Measurements from ENCODE around the gene RPL15. TPM values are rescaled to one million over a fixed set of nuclear protein-coding genes. Genes with fewer than 3 reads are reported as not detected.

The RPL15 gene
- polyA plus RNA-seq, 2 of the 4 experiments (the other 2 are of a cell fraction) = 2,178 to 2,933 TPM

GRCh38 chr3:23913873-23914743 lies 2.8 kb upstream of the RPL15 start:
- FAIRE-seq (no peak), DNase-seq (ENCODE audit: low read depth in 1 of 2, low spot score in 1 of 2) (no peak), ATAC-seq (no peak)
- peaks cover 27% of the 10 kb centered on the region for H3K4me1 ChIP-seq
- CTCF ChIA-PET = interaction anchor here (0.6 kb wide), 1 partner anchor 208 kb away, joined by 3 read pairs; no protein-coding TSS in a partner anchor
- H3K4me3 ChIP-seq = no peak overlapping the region
- H3K27ac ChIP-seq = no peak overlapping the region
- POLR2A ChIA-PET = interaction anchor here (0.7 kb wide), 1 partner anchor 66 kb away, joined by 4 read pairs; no protein-coding TSS in a partner anchor
- H3K4me2 ChIP-seq = peak overlapping the region; percentile 15; the same call in 1 of the 3 replicates
- H3K9me3 ChIP-seq = no peaks in the 10 kb centered on the region
- TF ChIP-seq ZC3H11A (IDR thresholded peaks at IDR 0.05) = no peak
- peak; percentile 22 for TF ChIP-seq MAFK (IDR thresholded peaks at IDR 0.05; ENCODE audit: partially characterized antibody)
- 77% methylated on average over 3 of the region's 3 CpGs for WGBS (ENCODE audit: missing lambda C conversion rate)

DNA sequence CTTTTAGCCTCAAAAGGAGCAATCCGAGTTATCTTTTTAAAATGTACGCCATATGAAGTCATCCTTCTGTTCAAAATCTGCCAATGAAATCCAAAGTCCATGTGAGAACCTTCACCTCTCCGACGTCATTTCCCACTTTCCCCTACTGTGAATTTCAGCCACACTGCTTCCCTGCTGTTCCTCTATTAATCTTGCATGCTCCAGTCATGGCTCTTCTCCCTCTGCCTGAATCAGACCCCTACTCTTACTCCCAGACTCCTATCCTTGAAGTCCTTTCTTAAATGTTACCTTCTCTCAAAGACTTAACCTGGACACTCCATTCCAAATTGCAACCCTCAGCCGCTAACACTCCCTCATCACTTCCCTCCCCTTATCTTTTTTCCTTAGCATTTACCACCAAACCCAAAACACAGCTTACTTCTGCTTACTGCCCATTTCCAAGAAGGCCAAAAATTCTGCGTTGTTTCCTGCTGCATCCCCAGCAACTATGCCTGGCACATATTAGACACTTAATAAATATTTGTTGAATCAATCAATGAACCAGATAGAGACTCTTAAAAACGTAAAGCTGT lies 1.3 kb upstream of the RPL15 start:
- DNase-seq (ENCODE audit: low read depth in 1 of 2, low spot score in 1 of 2) (no peak), ATAC-seq (no peak), FAIRE-seq (no peak)
- peak overlapping the region; percentile 79 to 99; a peak in 4 of 6 replicates for H3K27ac ChIP-seq
- H3K4me3 ChIP-seq = peak overlapping the region; percentile 91
- H3K4me1 ChIP-seq = peaks cover 41% of the 10 kb centered on the region
- H3K9me3 ChIP-seq = no peaks in the 10 kb centered on the region
- TF ChIP-seq FOSB (CRISPR knock-in tag; IDR thresholded peaks at IDR 0.05) (no peak), PHF8 (IDR thresholded peaks at IDR 0.05; ENCODE audit: borderline replicate concordance, low read depth) (no peak), ESRRA (IDR thresholded peaks at IDR 0.05; ENCODE audit: borderline replicate concordance, low read length) (no peak), BHLHE40 (IDR thresholded peaks at IDR 0.05; ENCODE audit: low read depth, low read length) (no peak), CBX2 (IDR thresholded peaks at IDR 0.05; ENCODE audit: borderline replicate concordance, low read depth) (no peak), POLR2A (IDR thresholded peaks at IDR 0.05; ENCODE audit: low read length) (no peak), HMGXB4 (CRISPR knock-in tag; IDR thresholded peaks at IDR 0.05; ENCODE audit: borderline replicate concordance) (no peak), HOXA7 (CRISPR knock-in tag; IDR thresholded peaks at IDR 0.05) (no peak)
- TF ChIP-seq, protein P1, sequence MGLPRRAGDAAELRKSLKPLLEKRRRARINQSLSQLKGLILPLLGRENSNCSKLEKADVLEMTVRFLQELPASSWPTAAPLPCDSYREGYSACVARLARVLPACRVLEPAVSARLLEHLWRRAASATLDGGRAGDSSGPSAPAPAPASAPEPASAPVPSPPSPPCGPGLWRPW (IDR thresholded peaks at IDR 0.05) = no peak
- TF ChIP-seq, protein P2, sequence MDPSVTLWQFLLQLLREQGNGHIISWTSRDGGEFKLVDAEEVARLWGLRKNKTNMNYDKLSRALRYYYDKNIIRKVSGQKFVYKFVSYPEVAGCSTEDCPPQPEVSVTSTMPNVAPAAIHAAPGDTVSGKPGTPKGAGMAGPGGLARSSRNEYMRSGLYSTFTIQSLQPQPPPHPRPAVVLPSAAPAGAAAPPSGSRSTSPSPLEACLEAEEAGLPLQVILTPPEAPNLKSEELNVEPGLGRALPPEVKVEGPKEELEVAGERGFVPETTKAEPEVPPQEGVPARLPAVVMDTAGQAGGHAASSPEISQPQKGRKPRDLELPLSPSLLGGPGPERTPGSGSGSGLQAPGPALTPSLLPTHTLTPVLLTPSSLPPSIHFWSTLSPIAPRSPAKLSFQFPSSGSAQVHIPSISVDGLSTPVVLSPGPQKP (IDR thresholded peaks at IDR 0.05; ENCODE audit: low read depth, low read length) = no peak
- peak overlapping the region; percentile 87 for H3K4me2 ChIP-seq
- WGBS (ENCODE audit: missing lambda C conversion rate) = 72% methylated on average over 7 of the region's 7 CpGs
- ChIA-PET POLR2A (interaction anchor here (0.6 to 2.2 kb wide), 3 partner anchors 10 to 82 kb away, joined by 7 to 49 read pairs (median 13); no protein-coding TSS in a partner anchor), CTCF (interaction anchor here (1.4 to 3.2 kb wide), 2 partner anchors 27 to 43 kb away, joined by 3 to 7 read pairs; no protein-coding TSS in a partner anchor)

DNA sequence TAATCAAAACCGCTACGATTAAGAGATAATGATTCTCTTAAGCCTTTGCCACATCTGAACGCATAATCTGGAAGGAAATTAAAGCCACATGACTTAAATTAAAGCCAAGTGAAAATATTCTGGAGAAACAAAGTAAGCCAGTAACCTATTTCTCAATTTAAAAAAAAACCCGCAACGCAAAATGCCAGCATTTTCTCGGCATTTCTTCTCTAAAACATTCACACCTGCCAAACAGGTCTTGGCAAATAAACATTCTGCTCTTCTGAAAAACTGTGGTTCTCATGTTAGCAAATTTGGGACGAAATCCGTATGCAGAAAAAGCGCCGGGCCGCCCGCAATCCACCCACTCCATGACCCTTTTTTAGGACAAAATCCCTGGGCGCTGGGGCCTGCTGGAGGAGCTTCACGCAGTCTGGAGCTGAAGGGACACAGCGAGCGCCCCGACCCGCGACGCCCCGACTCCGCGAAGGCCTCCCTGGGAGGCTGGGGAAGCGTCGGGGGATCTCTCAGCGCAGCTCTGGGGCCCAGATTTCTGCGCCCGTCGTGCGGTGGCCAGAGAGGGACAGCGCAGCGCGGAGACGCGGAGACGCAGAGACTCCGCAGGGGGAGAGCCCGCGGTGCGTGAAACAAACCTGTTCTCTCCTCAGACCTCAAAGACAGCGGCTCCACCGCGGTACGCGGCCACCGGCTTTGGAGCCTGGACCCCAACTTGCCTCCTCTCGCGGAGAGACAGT lies 613 bp upstream of the RPL15 start:
- H3K4me2 ChIP-seq = peak overlapping the region; percentile 87
- H3K27ac ChIP-seq = peak overlapping the region; percentile 79 to 99
- 10% methylated on average over 30 of the region's 48 CpGs for WGBS (ENCODE audit: missing lambda C conversion rate)
- no peaks in the 10 kb centered on the region for H3K9me3 ChIP-seq
- ATAC-seq (peak; percentile 67 to 75; a peak in 5 of 6 replicates), DNase-seq (ENCODE audit: low read depth in 1 of 2, low spot score in 1 of 2) (no peak), FAIRE-seq (no peak)
- peak overlapping the region; percentile 91 for H3K4me3 ChIP-seq
- TF ChIP-seq PHF8 (IDR thresholded peaks at IDR 0.05; ENCODE audit: borderline replicate concordance, low read depth) = peak; percentile 46; the same call in 1 of the 2 replicates
- peak; percentile 77; the same call in 1 of the 2 replicates for TF ChIP-seq RNF2 (IDR thresholded peaks at IDR 0.05; ENCODE audit: borderline replicate concordance, low read depth)
- TF ChIP-seq, protein P3, sequence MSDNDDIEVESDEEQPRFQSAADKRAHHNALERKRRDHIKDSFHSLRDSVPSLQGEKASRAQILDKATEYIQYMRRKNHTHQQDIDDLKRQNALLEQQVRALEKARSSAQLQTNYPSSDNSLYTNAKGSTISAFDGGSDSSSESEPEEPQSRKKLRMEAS (IDR thresholded peaks at IDR 0.05) = no peak
- POLR2A ChIA-PET = interaction anchor here (0.6 to 2.2 kb wide), 51 partner anchors 7 to 727 kb away, joined by 3 to 51 read pairs (median 5); no protein-coding TSS in a partner anchor
- H3K4me1 ChIP-seq = peaks cover 46% of the 10 kb centered on the region
- CTCF ChIA-PET = interaction anchor here (1.4 to 3.2 kb wide), 2 partner anchors 27 to 42 kb away, joined by 3 to 7 read pairs; no protein-coding TSS in a partner anchor
